Measurements from ENCODE around the gene KSR2. TPM values are rescaled to one million over a fixed set of nuclear protein-coding genes. Genes with fewer than 3 reads are reported as not detected.

The KSR2 gene
- total RNA-seq, 1 donor from 2014 or later: 0.69 TPM

- no peaks in the 10 kb centered on the region for H3K36me3 Mint-ChIP-seq
- H3K4me1 Mint-ChIP-seq: no peaks in the 10 kb centered on the region
- no peaks in the 10 kb centered on the region for H3K9me3 Mint-ChIP-seq
- no peak overlapping the region for H3K27ac Mint-ChIP-seq
- TF ChIP-seq CTCF (IDR thresholded peaks at IDR 0.05; ENCODE audit: unreplicated experiment): no peak
- DNase-seq (ENCODE audit: low spot score in 2 of 2, unreplicated experiment in 2 of 2): no peak
- peaks cover 28% of the 10 kb centered on the region for H3K27me3 Mint-ChIP-seq (ENCODE audit: low read depth)
- no peak overlapping the region for H3K4me3 Mint-ChIP-seq
These were observed 531.1 kb downstream of the KSR2 start for GRCh38 chr12:117437516-117438255.

DNA sequence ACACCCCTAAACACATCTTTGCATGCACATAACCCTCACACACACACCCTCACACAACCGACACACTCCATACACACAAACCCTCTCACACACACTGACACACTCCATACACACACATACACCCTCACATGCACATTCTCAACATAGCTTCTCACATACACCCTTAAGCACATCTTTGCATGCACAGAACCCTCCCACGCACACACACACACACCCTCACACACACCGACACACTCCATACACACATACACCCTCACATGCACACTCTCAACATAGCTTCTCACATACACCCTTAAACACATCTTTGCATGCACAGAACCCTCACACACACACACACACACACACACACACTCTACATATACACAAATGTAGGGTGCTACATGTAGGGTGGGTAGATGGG, 534.9 kb downstream of the KSR2 start:
- Mint-ChIP-seq H3K4me1 (no peaks in the 10 kb centered on the region), H3K27ac (no peak overlapping the region), H3K27me3 (ENCODE audit: low read depth) (peaks cover 11% of the 10 kb centered on the region), H3K36me3 (no peaks in the 10 kb centered on the region), H3K4me3 (no peak overlapping the region), H3K9me3 (no peaks in the 10 kb centered on the region)
- DNase-seq (ENCODE audit: low spot score in 2 of 2, unreplicated experiment in 2 of 2): no peak
- no peak for TF ChIP-seq CTCF (IDR thresholded peaks at IDR 0.05; ENCODE audit: unreplicated experiment)

DNA sequence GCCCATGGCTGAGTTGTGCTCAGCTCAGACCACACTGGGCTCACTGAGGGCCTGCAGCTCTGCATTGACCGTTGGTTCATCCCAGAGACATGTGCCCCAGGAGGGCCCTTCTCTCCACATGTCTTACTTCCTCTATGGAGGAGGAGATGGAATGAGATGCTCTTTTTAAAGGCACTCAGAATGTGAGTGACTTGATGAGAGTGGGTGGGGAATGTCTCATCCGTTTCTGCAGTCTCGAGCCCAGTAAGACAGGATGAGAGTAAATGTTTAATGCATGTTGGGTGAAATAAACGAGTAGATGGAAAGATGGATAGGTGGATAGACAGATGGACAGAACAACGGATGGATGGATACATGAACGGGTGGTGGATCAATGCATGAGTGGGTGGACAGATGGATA, 538.5 kb downstream of the KSR2 start:
- no peak overlapping the region for H3K27ac Mint-ChIP-seq

DNA sequence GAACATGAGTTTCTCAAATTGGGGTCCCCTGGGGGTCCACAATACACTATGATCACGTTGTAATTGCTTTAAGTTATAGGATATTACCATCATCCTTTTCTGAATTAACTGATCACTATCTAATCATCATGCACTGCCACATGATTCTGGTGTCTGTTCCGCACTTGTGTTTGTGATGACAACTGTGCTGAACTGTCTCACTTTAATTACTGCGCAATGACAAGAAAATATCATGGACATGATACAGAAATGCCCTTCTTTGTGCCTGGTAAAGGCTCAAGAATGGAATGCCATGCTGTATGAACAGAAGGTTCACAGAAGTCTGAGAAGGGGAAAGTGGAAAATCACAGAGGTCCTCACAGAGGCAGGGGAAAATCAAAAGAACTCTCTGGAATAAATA, 541.6 kb downstream of the KSR2 start:
- TF ChIP-seq CTCF (IDR thresholded peaks at IDR 0.05; ENCODE audit: unreplicated experiment): no peak
- peaks cover 22% of the 10 kb centered on the region for H3K27me3 Mint-ChIP-seq (ENCODE audit: low read depth)
- no peak overlapping the region for H3K27ac Mint-ChIP-seq
- no peak for DNase-seq (ENCODE audit: low spot score in 2 of 2, unreplicated experiment in 2 of 2)
- no peaks in the 10 kb centered on the region for H3K36me3 Mint-ChIP-seq
- no peaks in the 10 kb centered on the region for H3K4me1 Mint-ChIP-seq
- no peaks in the 10 kb centered on the region for H3K9me3 Mint-ChIP-seq
- H3K4me3 Mint-ChIP-seq: no peak overlapping the region

More for the DNA sequence above, 538.5 kb downstream of the KSR2 start:
- Mint-ChIP-seq H3K4me3 (no peak overlapping the region), H3K4me1 (no peaks in the 10 kb centered on the region), H3K36me3 (no peaks in the 10 kb centered on the region), H3K27me3 (ENCODE audit: low read depth) (peaks cover 8% of the 10 kb centered on the region), H3K9me3 (no peaks in the 10 kb centered on the region)
- no peak for DNase-seq (ENCODE audit: low spot score in 2 of 2, unreplicated experiment in 2 of 2)
- no peak for TF ChIP-seq CTCF (IDR thresholded peaks at IDR 0.05; ENCODE audit: unreplicated experiment)

DNA sequence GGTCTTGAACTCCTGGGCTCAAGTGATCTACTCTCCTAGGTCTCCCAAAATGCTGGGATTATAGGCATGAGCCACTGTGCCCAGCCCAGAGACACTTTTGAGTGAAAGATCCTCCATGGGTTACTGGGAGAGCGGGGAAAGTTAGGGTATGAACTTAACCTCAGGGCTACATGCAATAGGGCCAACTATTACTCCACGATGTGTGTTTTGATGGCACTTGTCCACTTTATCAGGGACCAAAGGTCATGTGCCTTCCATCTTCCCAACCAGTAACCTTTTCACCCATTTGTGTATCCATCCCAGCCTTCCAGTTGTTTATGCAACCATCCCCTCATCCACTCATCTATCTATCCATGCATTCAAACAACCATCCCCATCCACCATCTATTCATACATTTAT, 546.8 kb downstream of the KSR2 start:
- TF ChIP-seq CTCF (IDR thresholded peaks at IDR 0.05; ENCODE audit: unreplicated experiment): no peak
- Mint-ChIP-seq H3K36me3 (no peaks in the 10 kb centered on the region), H3K27me3 (ENCODE audit: low read depth) (peaks cover 48% of the 10 kb centered on the region), H3K9me3 (no peaks in the 10 kb centered on the region), H3K4me1 (no peaks in the 10 kb centered on the region), H3K4me3 (no peak overlapping the region), H3K27ac (no peak overlapping the region)
- DNase-seq (ENCODE audit: low spot score in 2 of 2, unreplicated experiment in 2 of 2): no peak
